K562 (cell line): ENCODE results near the gene KCNK1. TPM values are rescaled to one million over a fixed set of nuclear protein-coding genes. Genes with fewer than 3 reads are reported as not detected.

Experiments used
- BHLHE40 ChIP-seq: IDR thresholded peaks from 2 replicates; pipeline ENCODE4 v1.6.1; 2011; ENCODE audit warnings: low read length, improper control_type of control experiment
- FOS ChIP-seq: IDR thresholded peaks from 3 replicates; pipeline ENCODE4 v1.6.1; 2011; ENCODE audit not compliant: insufficient read length; ENCODE audit errors: extremely low read depth
- HNRNPH1 ChIP-seq: fragments of 200-400 bp; formaldehyde crosslinking; optimal IDR thresholded peaks from 2 replicates; pipeline ENCODE3; 2017; ENCODE audit warnings: low read depth, mild to moderate bottlenecking, low read length, moderate library complexity
- POLR2G ChIP-seq: fragments of 200-400 bp; formaldehyde crosslinking; IDR thresholded peaks from 2 replicates; pipeline ENCODE4 v1.6.1; 2017; ENCODE audit warnings: low read depth, mild to moderate bottlenecking, antibody characterized with exemption, low read length, moderate library complexity
- PPARD ChIP-seq: fragments of 250-450 bp; sonication (Bioruptor Pico); IDR thresholded peaks from 2 replicates; pipeline ENCODE4 v1.8.0; 2022; ENCODE audit warnings: inconsistent platforms, mild to moderate bottlenecking, moderate library complexity
- UBTF ChIP-seq, 2 experiments: IDR thresholded peaks; 2 replicates each; pipeline ENCODE4 v1.6.1; 2012; ENCODE audit warnings: improper control_type of control experiment in 2 of 2, low read depth in 2 of 2, low read length in 2 of 2, borderline replicate concordance in 1 of 2
- ZMIZ1 ChIP-seq, 2 experiments: fragments of 150-350 bp in 1 of 2; IDR thresholded peaks; 2 replicates each; pipeline ENCODE4 v1.6.1; 2012 to 2016; ENCODE audit warnings: low read depth in 2 of 2, low read length in 2 of 2, mild to moderate bottlenecking in 1 of 2, moderate library complexity in 1 of 2
- ZNF175 ChIP-seq: fragments of 200-800 bp; sonication (Bioruptor generic); IDR thresholded peaks from 2 replicates; pipeline ENCODE4 v1.6.1; 2016; ENCODE audit warnings: low read depth, mild to moderate bottlenecking, missing genetic modification characterization, missing compliant biosample characterization
- polyA plus RNA-seq, 8 experiments: library from polyadenylated mRNA; depleted of rRNA in 4 of 8; stranded (reverse) in 5 of 8; unstranded in 3 of 8; fragments of >200 nt; fragmentation: Nextera tagmentation in 2 of 8; fragmentation: Illumina TruSeq in 1 of 8; extraction: Ambion mirVana in 2 of 8; extraction: Trizol in 1 of 8; gene quantifications; 2 replicates each; pipeline versions ENCODE4 v1.2.1 to v1.2.3, GENCODE V29; 2011 to 2014; ENCODE audit warnings: inconsistent platforms in 1 of 8, missing spikeins in 1 of 8
- total RNA-seq, 7 experiments: library from RNA; depleted of rRNA in 6 of 7; stranded (reverse); fragments of >200 nt in 6 of 7; fragmentation: Illumina TruSeq in 2 of 7; extraction: Trizol in 2 of 7; gene quantifications; 2 replicates each; pipeline versions ENCODE4 v1.2.1 to v1.2.3, GENCODE V29; 2011 to 2021; ENCODE audit warnings: low replicate concordance in 1 of 7

KCNK1 gene
- total and polyA plus RNA-seq, 9 of the 15 experiments (the other 6 are each of a cell fraction or from before 2014, with no cell fraction given), result 3.1 to 22.7 (median 6.0) TPM

- peak in 1 of 2 experiments; percentile 96; a peak in 2 of 4 replicates for TF ChIP-seq ZMIZ1 (IDR thresholded peaks at IDR 0.05; ENCODE audit: low read depth in 2 of 2, low read length in 2 of 2)
- peak; percentile 9 for TF ChIP-seq FOS
- no peak for TF ChIP-seq POLR2G
- peak; percentile 84; the same call in 1 of the 2 replicates for TF ChIP-seq ZNF175
- TF ChIP-seq UBTF (IDR thresholded peaks at IDR 0.05; ENCODE audit: borderline replicate concordance in 1 of 2, low read depth in 2 of 2, low read length in 2 of 2), result peak in 1 of 2 experiments; percentile 86; a peak in 3 of 4 replicates
- TF ChIP-seq BHLHE40, result peak; percentile 98
- TF ChIP-seq HNRNPH1, result no peak
- no peak for TF ChIP-seq PPARD
Observed at GRCh38 chr1:233635765-233636502, 22.0 kb downstream of the KCNK1 start (continued).
